Epithelial cell of proximal tubule (primary cell): ENCODE data around the gene POLR1G. TPM values are rescaled to one million over a fixed set of nuclear protein-coding genes. Genes with fewer than 3 reads are reported as not detected.

ENCODE experiments used
- DNase-seq: peaks from one replicate; pipeline ENCODE4 v3.0.0-alpha.2; 2011; ENCODE audit warnings: low read depth
- H3K4me3 ChIP-seq: 2 replicates; pipeline ENCODE4 v1.5.1; 2011; ENCODE audit warnings: low read depth, mild to moderate bottlenecking, low read length
- CTCF ChIP-seq: conservative IDR thresholded peaks from 2 replicates; pipeline ENCODE4 v1.5.1; 2012; ENCODE audit warnings: low read depth, mild to moderate bottlenecking, low read length
- total RNA-seq: library from RNA; depleted of rRNA; stranded (reverse); fragments of >200 nt; gene quantifications from 2 replicates; pipeline ENCODE4 v1.2.3, GENCODE V29; 2015

The POLR1G gene
- total RNA-seq, 1 donor from 2014 or later: 14.5 TPM

- no peak for TF ChIP-seq CTCF
- H3K4me3 ChIP-seq: no peak overlapping the region
- no peak for DNase-seq
Measured at GRCh38 chr19:45414468-45414867, 8.0 kb downstream of the POLR1G start.

- no peak for DNase-seq
- TF ChIP-seq CTCF: no peak
- H3K4me3 ChIP-seq: no peak overlapping the region
Measured at GRCh38 chr19:45417151-45417550, 10.7 kb downstream of the POLR1G start.

- no peak for TF ChIP-seq CTCF
Measured at GRCh38 chr19:45418802-45419201, 12.4 kb downstream of the POLR1G start.

GRCh38 chr19:45419396-45419795 lies 13.0 kb downstream of the POLR1G start:
- no peak for DNase-seq
- TF ChIP-seq CTCF: no peak
- no peak overlapping the region for H3K4me3 ChIP-seq

More at GRCh38 chr19:45418802-45419201, 12.4 kb downstream of the POLR1G start:
- no peak for DNase-seq
- H3K4me3 ChIP-seq: no peak overlapping the region

- DNase-seq: no peak
- no peak overlapping the region for H3K4me3 ChIP-seq
- no peak for TF ChIP-seq CTCF
Measured at GRCh38 chr19:45419895-45420294, 13.5 kb downstream of the POLR1G start.

- no peak overlapping the region for H3K4me3 ChIP-seq
- no peak for TF ChIP-seq CTCF
- DNase-seq: no peak
Measured at GRCh38 chr19:45420356-45420755, 13.9 kb downstream of the POLR1G start.

- DNase-seq: no peak
- no peak for TF ChIP-seq CTCF
- H3K4me3 ChIP-seq: no peak overlapping the region
Measured at GRCh38 chr19:45420871-45421270, 14.4 kb downstream of the POLR1G start.
